GM19025 (cell line): ENCODE data around the gene GJD3.

Experiments used
- ATAC-seq: cut with Tn5 transposase; IDR thresholded peaks from one replicate; pipeline ENCODE4 v1.9.1; 2021; ENCODE audit warnings: mild to moderate bottlenecking, low read depth, moderate library complexity; ENCODE audit not compliant: unreplicated experiment

The GJD3 gene

GRCh38 chr17:40315206-40315605 is 49.3 kb downstream of the GJD3 start:
- ATAC-seq = no peak

GRCh38 chr17:40314584-40314956 is 50.0 kb downstream of the GJD3 start:
- ATAC-seq = no peak

- ATAC-seq = no peak
Observed at GRCh38 chr17:40313668-40314583, 50.6 kb downstream of the GJD3 start.
